Caco-2 (cell line): ENCODE measurements around the gene GNG5. TPM values are rescaled to one million over a fixed set of nuclear protein-coding genes. Genes with fewer than 3 reads are reported as not detected.

Source experiments
- BruUV-seq: library from RNA; stranded (reverse); fragments of 400-500 nt; replicated peaks from 2 replicates; lab custom pipeline; 2021; lab: Mats Ljungman, UMichigan
- CTCF ChIA-PET: fragments of 300-600 bp; sonication (Branson Sonifier 250); formaldehyde crosslinking; loops from one replicate; lab custom pipeline; 2022; ENCODE audit warnings: antibody characterized with exemption; lab: Charles Lee
- POLR2A ChIA-PET: fragments of 300-600 bp; sonication (Branson Sonifier 250); formaldehyde crosslinking; loops from one replicate; lab custom pipeline; 2022; ENCODE audit warnings: antibody characterized with exemption; lab: Charles Lee
- DNase-seq, 2 experiments: peaks; one replicate each; pipeline versions ENCODE4 v3.0.0 to v3.0.0-alpha.2; 2020 to 2022
- H3K27me3 ChIP-seq: replicated peaks from 2 replicates; pipeline ENCODE4 v1.6.0; 2011; ENCODE audit warnings: low read length; ENCODE audit not compliant: control insufficient read depth, insufficient read depth
- H3K36me3 ChIP-seq: 2 replicates; pipeline ENCODE4 v1.5.1; 2011; ENCODE audit warnings: low read length; ENCODE audit not compliant: control insufficient read depth, insufficient read depth
- H3K4me1 ChIP-seq: fragments of 250-450 bp; sonication (Bioruptor Pico); 2 replicates; pipeline ENCODE4 v1.5.1; 2020; ENCODE audit warnings: mild to moderate bottlenecking
- H3K4me3 ChIP-seq: 2 replicates; pipeline ENCODE4 v1.5.1; 2011; ENCODE audit warnings: low read depth, mild to moderate bottlenecking, control low read depth, low read length
- H3K9me3 ChIP-seq: fragments of 250-450 bp; sonication (Bioruptor Pico); 2 replicates; pipeline ENCODE4 v1.5.1; 2020; ENCODE audit warnings: mild to moderate bottlenecking, moderate library complexity
- H3K27ac Mint-ChIP-seq: one replicate; pipeline ENCODE4 v1.8.0; 2022; ENCODE audit warnings: mixed read lengths; ENCODE audit not compliant: unreplicated experiment
- H3K27me3 Mint-ChIP-seq: one replicate; pipeline ENCODE4 v1.8.0; 2022; ENCODE audit warnings: mixed read lengths; ENCODE audit not compliant: insufficient read depth, unreplicated experiment
- H3K36me3 Mint-ChIP-seq: one replicate; pipeline ENCODE4 v1.8.0; 2022; ENCODE audit warnings: mild to moderate bottlenecking, mixed read lengths; ENCODE audit not compliant: insufficient read depth, unreplicated experiment
- H3K4me1 Mint-ChIP-seq: one replicate; pipeline ENCODE4 v1.8.0; 2022; ENCODE audit warnings: low read depth, mixed read lengths; ENCODE audit not compliant: unreplicated experiment
- H3K4me3 Mint-ChIP-seq: one replicate; pipeline ENCODE4 v1.8.0; 2022; ENCODE audit warnings: mild to moderate bottlenecking, moderate library complexity, mixed read lengths; ENCODE audit not compliant: unreplicated experiment
- H3K9me3 Mint-ChIP-seq: one replicate; pipeline ENCODE4 v1.8.0; 2022; ENCODE audit warnings: mixed read lengths; ENCODE audit not compliant: unreplicated experiment
- CTCF ChIP-seq, 2 experiments: fragments of 200-600 bp in 1 of 2; IDR thresholded peaks; 1 replicate in 1 of 2; 2 replicates in 1 of 2; pipeline versions ENCODE4 v1.5.1 to v1.8.0; 2011 to 2022; ENCODE audit warnings: antibody characterized with exemption in 1 of 2, control low read depth in 1 of 2, inconsistent platforms in 1 of 2, low read depth in 1 of 2, low read length in 1 of 2, mild to moderate bottlenecking in 1 of 2, moderate library complexity in 1 of 2; ENCODE audit not compliant: insufficient read depth in 1 of 2, severe bottlenecking in 1 of 2, unreplicated experiment in 1 of 2
- intact Hi-C: fragments of 100-400 bp; cut with micrococcal nuclease; formaldehyde crosslinking; loops from one replicate; pipeline ENCODE4 v1.10.0; 2022; ENCODE audit not compliant: unreplicated experiment
- total RNA-seq: library from RNA; stranded (reverse); gene quantifications from 2 replicates; pipeline ENCODE4 v1.2.3, GENCODE V29; 2022

Gene GNG5
- total RNA-seq, 1 experiment from 2014 or later, result 83.1 TPM

GRCh38 chr1:84489766-84490165 is 16.6 kb downstream of the GNG5 start:
- Histone ChIP-seq H3K4me3 (no peak overlapping the region), H3K9me3 (no peaks in the 10 kb centered on the region), H3K4me1 (no peaks in the 10 kb centered on the region), H3K27me3 (no peaks in the 10 kb centered on the region), H3K36me3 (no peaks in the 10 kb centered on the region)
- ChIA-PET POLR2A (no interaction called here), CTCF (no interaction called here)
- no peak for DNase-seq
- no peaks in the 10 kb centered on the region for H3K27me3 Mint-ChIP-seq
- no peak for TF ChIP-seq CTCF (IDR thresholded peaks at IDR 0.05; ENCODE audit: insufficient read depth in 1 of 2, low read depth in 1 of 2, low read length in 1 of 2, severe bottlenecking in 1 of 2, unreplicated experiment in 1 of 2)
- no peak overlapping the region for H3K4me3 Mint-ChIP-seq
- H3K36me3 Mint-ChIP-seq, result peaks cover 23% of the 10 kb centered on the region
- no TSS peak for BruUV-seq
- H3K27ac Mint-ChIP-seq, result no peak overlapping the region
- H3K4me1 Mint-ChIP-seq, result no peaks in the 10 kb centered on the region
- intact Hi-C loops, result no loop called here
- H3K9me3 Mint-ChIP-seq, result no peaks in the 10 kb centered on the region

GRCh38 chr1:84488107-84488506 is 18.3 kb downstream of the GNG5 start:
- Histone ChIP-seq H3K9me3 (no peaks in the 10 kb centered on the region), H3K4me1 (no peaks in the 10 kb centered on the region), H3K36me3 (no peaks in the 10 kb centered on the region), H3K27me3 (no peaks in the 10 kb centered on the region), H3K4me3 (no peak overlapping the region)
- no peak for DNase-seq
- Mint-ChIP-seq H3K4me1 (no peaks in the 10 kb centered on the region), H3K9me3 (no peaks in the 10 kb centered on the region), H3K27ac (no peak overlapping the region), H3K36me3 (peaks cover 36% of the 10 kb centered on the region), H3K27me3 (no peaks in the 10 kb centered on the region), H3K4me3 (no peak overlapping the region)
- CTCF ChIA-PET, result no interaction called here
- no TSS peak for BruUV-seq
- intact Hi-C loops, result no loop called here
- POLR2A ChIA-PET, result no interaction called here
- TF ChIP-seq CTCF (IDR thresholded peaks at IDR 0.05; ENCODE audit: insufficient read depth in 1 of 2, low read depth in 1 of 2, low read length in 1 of 2, severe bottlenecking in 1 of 2, unreplicated experiment in 1 of 2), result no peak

- H3K27ac Mint-ChIP-seq, result no peak overlapping the region
- POLR2A ChIA-PET, result no interaction called here
Measured at GRCh38 chr1:84481317-84481716, 25.1 kb downstream of the GNG5 start.

More at GRCh38 chr1:84481317-84481716, 25.1 kb downstream of the GNG5 start:
- Histone ChIP-seq H3K36me3 (no peaks in the 10 kb centered on the region), H3K4me3 (no peak overlapping the region), H3K4me1 (no peaks in the 10 kb centered on the region), H3K9me3 (peaks cover 6% of the 10 kb centered on the region), H3K27me3 (no peaks in the 10 kb centered on the region)
- BruUV-seq, result no TSS peak
- Mint-ChIP-seq H3K27me3 (peaks cover 8% of the 10 kb centered on the region), H3K9me3 (peaks cover 12% of the 10 kb centered on the region), H3K4me1 (no peaks in the 10 kb centered on the region), H3K4me3 (no peak overlapping the region), H3K36me3 (peaks cover 35% of the 10 kb centered on the region)
- CTCF ChIA-PET, result no interaction called here
- no peak for DNase-seq
- intact Hi-C loops, result no loop called here
- TF ChIP-seq CTCF (IDR thresholded peaks at IDR 0.05; ENCODE audit: insufficient read depth in 1 of 2, low read depth in 1 of 2, low read length in 1 of 2, severe bottlenecking in 1 of 2, unreplicated experiment in 1 of 2), result no peak
